Suprapubic skin (tissue), 3 donors: ENCODE results near the gene HTRA2.

Source experiments
- CTCF ChIP-seq, 2 donors: fragments of 200-600 bp in 1 of 2; fragments of 450-650 bp in 1 of 2; sonication (generic) in 1 of 2; IDR thresholded peaks; one replicate each; pipeline ENCODE4 v1.5.1; 2016 to 2019; ENCODE audit warnings: antibody characterized with exemption in 2 of 2, mild to moderate bottlenecking in 1 of 2, moderate library complexity in 1 of 2
- POLR2A ChIP-seq, 2 donors: fragments of 450-650 bp; IDR thresholded peaks; one replicate each; pipeline ENCODE4 v1.6.1; 2017; ENCODE audit warnings: antibody characterized with exemption in 2 of 2, mild to moderate bottlenecking in 2 of 2, moderate library complexity in 2 of 2

- peak; percentile 66 to 87 for TF ChIP-seq CTCF (IDR thresholded peaks at IDR 0.05)
- no peak for TF ChIP-seq POLR2A (IDR thresholded peaks at IDR 0.05)
These were observed 46.7 kb upstream of the HTRA2 start, which contains the start of the genes CCDC142 and TTC31 for GRCh38 chr2:74482801-74483674.
